Stimulated activated CD8-positive, alpha-beta memory T cell treated with anti-CD3 and anti-CD28 coated beads, Interleukin-4, amount 100 ng/mL, for 24 hours (primary cell): ENCODE results near the gene WFIKKN1.

Experiments used
- DNase-seq: peaks from one replicate; pipeline ENCODE4 v3.0.0-alpha.2; 2020; ENCODE audit warnings: low read depth

The WFIKKN1 gene

GRCh38 chr16:630815-631405 is at the start of gene WFIKKN1:
Gene WFIKKN1 (plus strand): TSS chr16:630985. CDS start chr16:631254, 269 bp downstream.
- no peak for DNase-seq

GRCh38 chr16:582218-582613 is 48.6 kb upstream of the WFIKKN1 start:
- no peak for DNase-seq

GRCh38 chr16:582614-583331 is 48.0 kb upstream of the WFIKKN1 start:
- no peak for DNase-seq

- no peak for DNase-seq
These were observed 47.3 kb upstream of the WFIKKN1 start for GRCh38 chr16:583470-583814.

- no peak for DNase-seq
These were observed 46.8 kb upstream of the WFIKKN1 start for GRCh38 chr16:583815-584591.

- DNase-seq = no peak
These were observed 45.4 kb upstream of the WFIKKN1 start for GRCh38 chr16:585351-585750.

- no peak for DNase-seq
These were observed 44.6 kb upstream of the WFIKKN1 start for GRCh38 chr16:586047-586644.

- DNase-seq = no peak
These were observed 43.9 kb upstream of the WFIKKN1 start for GRCh38 chr16:586645-587590.

- peak; percentile 45 for DNase-seq
These were observed 42.2 kb upstream of the WFIKKN1 start for GRCh38 chr16:588639-588888.

GRCh38 chr16:588889-589657 is 41.7 kb upstream of the WFIKKN1 start:
- peak; percentile 93 for DNase-seq

GRCh38 chr16:589658-590187 is 41.1 kb upstream of the WFIKKN1 start, which contains the start of gene RAB40C:
Gene RAB40C (plus strand): TSS chr16:590066. CDS start chr16:590292, 226 bp downstream.
- DNase-seq = peak; percentile 98

GRCh38 chr16:590188-590814 is 40.5 kb upstream of the WFIKKN1 start:
- no peak for DNase-seq

GRCh38 chr16:590815-591200 is 40.0 kb upstream of the WFIKKN1 start:
- DNase-seq = no peak

GRCh38 chr16:591231-591630 is 39.6 kb upstream of the WFIKKN1 start:
- DNase-seq = no peak

- no peak for DNase-seq
These were observed 38.8 kb upstream of the WFIKKN1 start for GRCh38 chr16:591892-592517.

- DNase-seq = no peak
These were observed 38.1 kb upstream of the WFIKKN1 start for GRCh38 chr16:592518-593306.

GRCh38 chr16:593406-593805 is 37.4 kb upstream of the WFIKKN1 start:
- DNase-seq = no peak

- no peak for DNase-seq
These were observed 37.0 kb upstream of the WFIKKN1 start for GRCh38 chr16:593807-594206.

GRCh38 chr16:595094-595528 is 35.7 kb upstream of the WFIKKN1 start:
- DNase-seq = no peak
